GM23248 (cell line): ENCODE measurements around the gene SLIT3.

Source experiments
- EZH2 ChIP-seq: fragments of 200-600 bp; sonication (generic); IDR thresholded peaks from 2 replicates; pipeline ENCODE4 v1.6.1; 2018; ENCODE audit warnings: antibody characterized with exemption, mild to moderate bottlenecking; ENCODE audit not compliant: insufficient read depth, poor library complexity, severe bottlenecking
- EZH2phosphoT487 ChIP-seq: fragments of 200-600 bp; sonication (generic); IDR thresholded peaks from 2 replicates; pipeline ENCODE4 v1.6.1; 2018; ENCODE audit warnings: antibody characterized with exemption, moderate library complexity, mild to moderate bottlenecking, low read depth; ENCODE audit not compliant: insufficient read depth

- TF ChIP-seq EZH2phosphoT487: no peak
- no peak for TF ChIP-seq EZH2
These were observed 20.2 kb downstream of the SLIT3 start for GRCh38 chr5:169280696-169281095.
